ENCODE data around the gene SLC35F6. TPM values are rescaled to one million over a fixed set of nuclear protein-coding genes. Genes with fewer than 3 reads are reported as not detected.

Gene SLC35F6
- total RNA-seq, 1 donor from 2014 or later, result 14.2 TPM

DNA sequence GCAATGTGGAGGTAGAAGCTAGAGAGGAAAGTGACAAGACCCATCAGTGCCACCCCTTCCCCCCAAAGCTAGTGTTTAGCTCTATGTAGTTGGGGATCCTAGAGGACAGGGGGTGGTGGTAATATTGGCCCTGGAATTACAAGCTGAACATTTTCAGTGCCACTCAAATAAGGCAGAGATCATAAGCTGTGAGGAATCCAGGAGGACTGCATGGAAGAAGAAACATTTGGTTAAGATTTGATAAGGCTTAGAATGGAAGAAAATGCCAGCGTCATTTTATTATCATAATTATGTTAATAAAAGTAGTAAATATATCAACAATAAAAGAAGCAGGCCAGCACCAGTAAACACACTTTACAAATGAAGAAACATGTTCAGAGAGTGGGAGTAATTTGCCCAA is 37.9 kb upstream of the SLC35F6 start:
- ChIA-PET CTCF (no interaction called here), POLR2A (no interaction called here)
- H3K4me1 Mint-ChIP-seq, result no peaks in the 10 kb centered on the region
- H3K36me3 Mint-ChIP-seq (ENCODE audit: low read depth), result no peaks in the 10 kb centered on the region
- H3K9me3 Mint-ChIP-seq, result no peaks in the 10 kb centered on the region
- ATAC-seq (ENCODE audit: low read depth) (no peak), DNase-seq (no peak)
- peaks cover 15% of the 10 kb centered on the region for H3K27me3 Mint-ChIP-seq
- TF ChIP-seq, protein P1, sequence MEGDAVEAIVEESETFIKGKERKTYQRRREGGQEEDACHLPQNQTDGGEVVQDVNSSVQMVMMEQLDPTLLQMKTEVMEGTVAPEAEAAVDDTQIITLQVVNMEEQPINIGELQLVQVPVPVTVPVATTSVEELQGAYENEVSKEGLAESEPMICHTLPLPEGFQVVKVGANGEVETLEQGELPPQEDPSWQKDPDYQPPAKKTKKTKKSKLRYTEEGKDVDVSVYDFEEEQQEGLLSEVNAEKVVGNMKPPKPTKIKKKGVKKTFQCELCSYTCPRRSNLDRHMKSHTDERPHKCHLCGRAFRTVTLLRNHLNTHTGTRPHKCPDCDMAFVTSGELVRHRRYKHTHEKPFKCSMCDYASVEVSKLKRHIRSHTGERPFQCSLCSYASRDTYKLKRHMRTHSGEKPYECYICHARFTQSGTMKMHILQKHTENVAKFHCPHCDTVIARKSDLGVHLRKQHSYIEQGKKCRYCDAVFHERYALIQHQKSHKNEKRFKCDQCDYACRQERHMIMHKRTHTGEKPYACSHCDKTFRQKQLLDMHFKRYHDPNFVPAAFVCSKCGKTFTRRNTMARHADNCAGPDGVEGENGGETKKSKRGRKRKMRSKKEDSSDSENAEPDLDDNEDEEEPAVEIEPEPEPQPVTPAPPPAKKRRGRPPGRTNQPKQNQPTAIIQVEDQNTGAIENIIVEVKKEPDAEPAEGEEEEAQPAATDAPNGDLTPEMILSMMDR (IDR thresholded peaks at IDR 0.05), result no peak
- intact Hi-C loops (cut with micrococcal nuclease), result no loop called here
- no peak overlapping the region for H3K27ac Mint-ChIP-seq
- H3K4me3 Mint-ChIP-seq, result no peak overlapping the region

- no peak for ATAC-seq (ENCODE audit: low read depth)
- Mint-ChIP-seq H3K27me3 (peaks cover 15% of the 10 kb centered on the region), H3K9me3 (no peaks in the 10 kb centered on the region), H3K4me3 (no peak overlapping the region), H3K4me1 (no peaks in the 10 kb centered on the region), H3K36me3 (ENCODE audit: low read depth) (no peaks in the 10 kb centered on the region), H3K27ac (no peak overlapping the region)
- TF ChIP-seq, protein P1 (IDR thresholded peaks at IDR 0.05), result no peak
- intact Hi-C loops (cut with micrococcal nuclease), result no loop called here
- CTCF ChIA-PET, result no interaction called here
- no peak for DNase-seq
- POLR2A ChIA-PET, result no interaction called here
These were observed 36.2 kb upstream of the SLC35F6 start for GRCh38 chr2:26727641-26728561.

- no peak overlapping the region for H3K27ac Mint-ChIP-seq
- intact Hi-C loops (cut with micrococcal nuclease), result no loop called here
- no peaks in the 10 kb centered on the region for H3K9me3 Mint-ChIP-seq
- no peak overlapping the region for H3K4me3 Mint-ChIP-seq
- ChIA-PET CTCF (no interaction called here), POLR2A (no interaction called here)
- H3K4me1 Mint-ChIP-seq, result no peaks in the 10 kb centered on the region
- ATAC-seq (ENCODE audit: low read depth) (no peak), DNase-seq (no peak)
- TF ChIP-seq, protein P1 (IDR thresholded peaks at IDR 0.05), result no peak
- no peaks in the 10 kb centered on the region for H3K36me3 Mint-ChIP-seq (ENCODE audit: low read depth)
- H3K27me3 Mint-ChIP-seq, result peaks cover 20% of the 10 kb centered on the region
These were observed 34.8 kb upstream of the SLC35F6 start for GRCh38 chr2:26729311-26729710.

GRCh38 chr2:26730549-26731344 is 33.3 kb upstream of the SLC35F6 start:
- H3K4me3 Mint-ChIP-seq, result no peak overlapping the region
- no peaks in the 10 kb centered on the region for H3K4me1 Mint-ChIP-seq
- POLR2A ChIA-PET, result no interaction called here
- DNase-seq (no peak), ATAC-seq (ENCODE audit: low read depth) (no peak)
- H3K36me3 Mint-ChIP-seq (ENCODE audit: low read depth), result no peaks in the 10 kb centered on the region
- no peak overlapping the region for H3K27ac Mint-ChIP-seq
- no peaks in the 10 kb centered on the region for H3K9me3 Mint-ChIP-seq
- TF ChIP-seq, protein P1 (IDR thresholded peaks at IDR 0.05), result no peak
- peaks cover 14% of the 10 kb centered on the region for H3K27me3 Mint-ChIP-seq
- intact Hi-C loops (cut with micrococcal nuclease), result no loop called here
- CTCF ChIA-PET, result no interaction called here

GRCh38 chr2:26731714-26732113 is 32.4 kb upstream of the SLC35F6 start:
- Mint-ChIP-seq H3K27me3 (peaks cover 14% of the 10 kb centered on the region), H3K4me3 (no peak overlapping the region), H3K27ac (no peak overlapping the region), H3K4me1 (no peaks in the 10 kb centered on the region), H3K36me3 (ENCODE audit: low read depth) (no peaks in the 10 kb centered on the region), H3K9me3 (no peaks in the 10 kb centered on the region)
- ChIA-PET POLR2A (no interaction called here), CTCF (no interaction called here)
- ATAC-seq (ENCODE audit: low read depth) (no peak), DNase-seq (no peak)
- TF ChIP-seq, protein P1 (IDR thresholded peaks at IDR 0.05), result no peak
- intact Hi-C loops (cut with micrococcal nuclease), result no loop called here
